SJCRH30 (cell line): ENCODE data around the gene GLI3. TPM values are rescaled to one million over a fixed set of nuclear protein-coding genes. Genes with fewer than 3 reads are reported as not detected.

ENCODE experiments used
- DNase-seq, 2 experiments: peaks; one replicate each; pipeline ENCODE4 v3.0.0-alpha.2; 2015 to 2020
- H3K27ac ChIP-seq: fragments of 250-450 bp; sonication (Bioruptor Pico); 2 replicates; pipeline ENCODE4 v1.5.1; 2020; ENCODE audit warnings: mild to moderate bottlenecking, moderate library complexity
- H3K27me3 ChIP-seq: fragments of 250-450 bp; sonication (Bioruptor Pico); 2 replicates; pipeline ENCODE4 v1.5.1; 2020; ENCODE audit warnings: mild to moderate bottlenecking, moderate library complexity
- H3K36me3 ChIP-seq: fragments of 250-450 bp; sonication (Bioruptor Pico); 2 replicates; pipeline ENCODE4 v1.5.1; 2020; ENCODE audit warnings: mild to moderate bottlenecking, moderate library complexity
- H3K4me1 ChIP-seq: fragments of 250-450 bp; sonication (Bioruptor Pico); 2 replicates; pipeline ENCODE4 v1.5.1; 2020; ENCODE audit warnings: mild to moderate bottlenecking, moderate library complexity
- H3K4me3 ChIP-seq: fragments of 250-450 bp; sonication (Bioruptor Pico); 2 replicates; pipeline ENCODE4 v1.5.1; 2020; ENCODE audit warnings: mild to moderate bottlenecking, moderate library complexity
- H3K9me3 ChIP-seq: fragments of 250-450 bp; sonication (Bioruptor Pico); replicated peaks from 2 replicates; pipeline ENCODE4 v1.5.1; 2020; ENCODE audit warnings: mild to moderate bottlenecking, moderate library complexity
- total RNA-seq: library from RNA; depleted of rRNA; stranded (reverse); fragments of >200 nt; shearing (Covaris generic); gene quantifications from 2 replicates; pipeline ENCODE4 v1.2.3, GENCODE V29; 2014

GLI3 gene
- total RNA-seq, 1 experiment from 2014 or later: 11.1 TPM

GRCh38 chr7:42096681-42097561 lies 140.1 kb downstream of the GLI3 start:
- H3K36me3 ChIP-seq: no peaks in the 10 kb centered on the region
- no peaks in the 10 kb centered on the region for H3K27me3 ChIP-seq
- peak; percentile 80 to 91 for DNase-seq
- peak overlapping the region; percentile 64 for H3K27ac ChIP-seq
- no peaks in the 10 kb centered on the region for H3K9me3 ChIP-seq
- H3K4me3 ChIP-seq: no peak overlapping the region
- H3K4me1 ChIP-seq: peaks cover 41% of the 10 kb centered on the region

- Histone ChIP-seq H3K27ac (peak overlapping the region; percentile 64), H3K36me3 (no peaks in the 10 kb centered on the region)
Measured at GRCh38 chr7:42096268-42096667, 140.7 kb downstream of the GLI3 start.

GRCh38 chr7:42095791-42096190 lies 141.2 kb downstream of the GLI3 start:
- Histone ChIP-seq H3K27me3 (no peaks in the 10 kb centered on the region), H3K27ac (no peak overlapping the region), H3K4me3 (no peak overlapping the region), H3K9me3 (no peaks in the 10 kb centered on the region), H3K4me1 (peaks cover 41% of the 10 kb centered on the region), H3K36me3 (no peaks in the 10 kb centered on the region)
- no peak for DNase-seq

More at GRCh38 chr7:42096268-42096667, 140.7 kb downstream of the GLI3 start:
- Histone ChIP-seq H3K4me3 (no peak overlapping the region), H3K27me3 (no peaks in the 10 kb centered on the region), H3K4me1 (peaks cover 41% of the 10 kb centered on the region), H3K9me3 (no peaks in the 10 kb centered on the region)
- DNase-seq: no peak

- Histone ChIP-seq H3K36me3 (no peaks in the 10 kb centered on the region), H3K9me3 (0 out of 2 replicates have a peak, but pooled peaks cover 3% of the 10 kb centered on the region), H3K27me3 (no peaks in the 10 kb centered on the region), H3K4me3 (no peak overlapping the region), H3K4me1 (peaks cover 40% of the 10 kb centered on the region), H3K27ac (peak overlapping the region; percentile 12; the same call in 1 of the 2 replicates)
- DNase-seq: peak; percentile 40 to 74
Measured at GRCh38 chr7:42093349-42093905, 143.6 kb downstream of the GLI3 start.

GRCh38 chr7:42091461-42092291 lies 145.3 kb downstream of the GLI3 start:
- H3K36me3 ChIP-seq: no peaks in the 10 kb centered on the region
- H3K27ac ChIP-seq: no peak overlapping the region
- DNase-seq: no peak
- H3K9me3 ChIP-seq: 0 out of 2 replicates have a peak, but pooled peaks cover 3% of the 10 kb centered on the region
- no peak overlapping the region for H3K4me3 ChIP-seq
- H3K4me1 ChIP-seq: peaks cover 26% of the 10 kb centered on the region
- H3K27me3 ChIP-seq: no peaks in the 10 kb centered on the region

- no peak for DNase-seq
- Histone ChIP-seq H3K4me3 (no peak overlapping the region), H3K27ac (no peak overlapping the region), H3K27me3 (no peaks in the 10 kb centered on the region), H3K36me3 (no peaks in the 10 kb centered on the region), H3K4me1 (peaks cover 17% of the 10 kb centered on the region), H3K9me3 (0 out of 2 replicates have a peak, but pooled peaks cover 3% of the 10 kb centered on the region)
Measured at GRCh38 chr7:42090806-42091205, 146.2 kb downstream of the GLI3 start.

GRCh38 chr7:42090056-42090455 lies 147.0 kb downstream of the GLI3 start:
- H3K27me3 ChIP-seq: no peaks in the 10 kb centered on the region
- H3K4me1 ChIP-seq: peaks cover 16% of the 10 kb centered on the region
- H3K36me3 ChIP-seq: no peaks in the 10 kb centered on the region
- H3K4me3 ChIP-seq: no peak overlapping the region
- no peak for DNase-seq
- H3K9me3 ChIP-seq: 0 out of 2 replicates have a peak, but pooled peaks cover 3% of the 10 kb centered on the region
- no peak overlapping the region for H3K27ac ChIP-seq

- Histone ChIP-seq H3K4me3 (no peak overlapping the region), H3K9me3 (0 out of 2 replicates have a peak, but pooled peaks cover 3% of the 10 kb centered on the region), H3K36me3 (no peaks in the 10 kb centered on the region), H3K4me1 (peaks cover 3% of the 10 kb centered on the region), H3K27me3 (no peaks in the 10 kb centered on the region), H3K27ac (no peak overlapping the region)
- DNase-seq: no peak
Measured at GRCh38 chr7:42087616-42088015, 149.4 kb downstream of the GLI3 start.

GRCh38 chr7:42085531-42085930 lies 151.5 kb downstream of the GLI3 start:
- DNase-seq: no peak
- Histone ChIP-seq H3K4me3 (no peak overlapping the region), H3K36me3 (no peaks in the 10 kb centered on the region)

GRCh38 chr7:42084263-42084662 lies 152.7 kb downstream of the GLI3 start:
- H3K9me3 ChIP-seq: no peaks in the 10 kb centered on the region
- no peaks in the 10 kb centered on the region for H3K27me3 ChIP-seq
- peaks cover 3% of the 10 kb centered on the region; the same call in 1 of the 2 replicates for H3K4me1 ChIP-seq

More at GRCh38 chr7:42085531-42085930, 151.5 kb downstream of the GLI3 start:
- H3K27me3 ChIP-seq: no peaks in the 10 kb centered on the region
- H3K4me1 ChIP-seq: peaks cover 3% of the 10 kb centered on the region; the same call in 1 of the 2 replicates
- H3K9me3 ChIP-seq: 0 out of 2 replicates have a peak, but pooled peaks cover 3% of the 10 kb centered on the region
- no peak overlapping the region for H3K27ac ChIP-seq

GRCh38 chr7:42083284-42083683 lies 153.7 kb downstream of the GLI3 start:
- Histone ChIP-seq H3K27ac (no peak overlapping the region), H3K36me3 (no peaks in the 10 kb centered on the region), H3K27me3 (no peaks in the 10 kb centered on the region), H3K9me3 (no peaks in the 10 kb centered on the region), H3K4me3 (no peak overlapping the region), H3K4me1 (peaks cover 3% of the 10 kb centered on the region; the same call in 1 of the 2 replicates)
- no peak for DNase-seq

More at GRCh38 chr7:42084263-42084662, 152.7 kb downstream of the GLI3 start:
- DNase-seq: no peak
- no peak overlapping the region for H3K27ac ChIP-seq
- no peak overlapping the region for H3K4me3 ChIP-seq
- H3K36me3 ChIP-seq: no peaks in the 10 kb centered on the region

- Histone ChIP-seq H3K4me3 (no peak overlapping the region), H3K27ac (no peak overlapping the region), H3K27me3 (no peaks in the 10 kb centered on the region), H3K9me3 (no peaks in the 10 kb centered on the region), H3K4me1 (no peaks in the 10 kb centered on the region), H3K36me3 (no peaks in the 10 kb centered on the region; the same call in 1 of the 2 replicates)
- no peak for DNase-seq
Measured at GRCh38 chr7:42082144-42082543, 154.9 kb downstream of the GLI3 start.

- Histone ChIP-seq H3K27me3 (no peaks in the 10 kb centered on the region), H3K9me3 (no peaks in the 10 kb centered on the region), H3K36me3 (no peaks in the 10 kb centered on the region; the same call in 1 of the 2 replicates), H3K4me3 (no peak overlapping the region), H3K27ac (no peak overlapping the region), H3K4me1 (no peaks in the 10 kb centered on the region)
- DNase-seq: no peak
Measured at GRCh38 chr7:42081671-42082070, 155.3 kb downstream of the GLI3 start.

- Histone ChIP-seq H3K27ac (no peak overlapping the region), H3K4me3 (no peak overlapping the region), H3K36me3 (no peaks in the 10 kb centered on the region; the same call in 1 of the 2 replicates), H3K9me3 (no peaks in the 10 kb centered on the region), H3K27me3 (no peaks in the 10 kb centered on the region), H3K4me1 (no peaks in the 10 kb centered on the region)
- DNase-seq: no peak
Measured at GRCh38 chr7:42080841-42081586, 156.0 kb downstream of the GLI3 start.
